GM13977 (cell line): ENCODE data around the gene MAPK1IP1L.
"Not testable (repeated sequence)": the region's sequence is repeated elsewhere in the genome, so short reads cannot be mapped to it uniquely, and the experiment has no call there.

Experiments used
- DNase-seq: peaks from one replicate; pipeline ENCODE4 v3.0.0; 2012; ENCODE audit warnings: low spot score
- CTCF ChIP-seq: IDR thresholded peaks from 2 replicates; pipeline ENCODE4 v1.5.1; 2012; ENCODE audit warnings: mild to moderate bottlenecking, control low read depth; ENCODE audit not compliant: insufficient read depth; ENCODE audit errors: extremely low read depth, missing control alignments
- in situ Hi-C: fragments of 300-500 bp; cut with MboI; formaldehyde crosslinking; loops from one replicate; pipeline ENCODE4 v1.12.0; 2022; ENCODE audit warnings: low sequenced_read_pairs, low pct_unique_long_range_greater_than_20kb, mixed read lengths, inconsistent platforms; ENCODE audit not compliant: unreplicated experiment

Gene MAPK1IP1L

DNA sequence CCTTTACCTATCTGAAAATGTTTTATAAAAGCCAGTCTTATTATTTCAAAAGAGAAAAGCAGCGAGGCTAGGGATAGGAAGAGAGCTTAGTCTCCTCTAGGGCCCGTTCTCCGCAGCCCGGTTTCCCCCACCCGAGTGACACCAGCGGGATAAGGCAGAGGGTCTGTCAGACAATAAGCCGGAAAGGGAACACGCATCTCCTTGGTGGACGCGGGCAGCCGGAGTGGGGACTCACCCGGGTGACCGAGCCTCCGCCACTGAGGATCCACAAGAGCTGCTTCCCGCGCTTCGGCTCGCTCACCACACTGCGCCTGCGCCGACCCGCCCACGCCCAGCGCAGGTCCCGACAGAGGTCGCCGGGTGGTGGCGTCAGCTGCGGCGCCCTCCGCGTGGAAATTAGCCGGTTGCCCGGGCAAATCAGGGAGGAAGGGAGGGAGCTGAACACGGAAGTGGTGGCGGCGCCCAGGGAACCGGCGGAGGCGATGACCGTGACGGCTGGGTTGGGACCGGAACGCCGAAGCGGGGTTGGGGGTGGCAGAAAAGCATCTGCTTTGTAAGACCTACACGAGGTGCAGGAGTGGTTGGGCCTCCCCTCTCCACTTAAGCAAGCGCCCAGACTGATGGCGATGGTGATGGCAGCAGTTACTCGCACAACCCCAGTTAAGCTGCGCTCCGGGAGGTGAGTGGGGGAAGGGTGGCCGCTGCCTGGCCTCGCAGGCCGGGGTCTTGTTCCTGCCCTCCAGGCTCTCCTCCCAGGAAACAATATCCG lies 24.5 kb upstream of the MAPK1IP1L start, which contains the start of the genes SOCS4 and WDHD1:
Gene SOCS4 (plus strand): TSS at position 444 of the 769 bp plus-strand sequence. CDS start 15,806 bp downstream, outside the sequence.
Gene WDHD1 (minus strand): TSS at position 307 of the 769 bp plus-strand sequence. CDS start 312 bp downstream, outside the sequence.
- in situ Hi-C loops: no loop called here
- peak; percentile 92 for DNase-seq
- peak; percentile 14 for TF ChIP-seq CTCF

DNA sequence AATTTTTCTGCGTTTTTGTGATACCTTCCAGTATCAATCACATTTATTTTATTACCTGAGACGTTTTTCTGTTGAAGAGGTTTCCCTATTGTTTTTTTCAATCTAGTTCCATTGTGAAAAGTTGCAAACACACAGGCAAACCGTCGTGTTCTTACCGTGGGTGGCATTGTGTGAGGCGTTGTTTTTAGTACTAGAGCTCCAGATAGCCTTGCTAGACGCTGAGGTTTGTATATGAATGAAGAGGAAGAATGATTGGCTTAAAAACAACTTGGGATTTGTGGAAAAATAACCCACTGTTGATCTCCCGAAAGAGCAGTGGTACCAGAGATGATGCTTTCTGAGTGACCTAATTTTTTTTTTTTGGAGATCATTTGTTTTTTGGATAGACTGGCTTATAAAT lies 23.4 kb upstream of the MAPK1IP1L start:
- in situ Hi-C loops: no loop called here
- DNase-seq: no peak
- no peak for TF ChIP-seq CTCF

GRCh38 chr14:55028476-55028875 lies 23.0 kb upstream of the MAPK1IP1L start:
- no peak for TF ChIP-seq CTCF
- in situ Hi-C loops: no loop called here
- no peak for DNase-seq

DNA sequence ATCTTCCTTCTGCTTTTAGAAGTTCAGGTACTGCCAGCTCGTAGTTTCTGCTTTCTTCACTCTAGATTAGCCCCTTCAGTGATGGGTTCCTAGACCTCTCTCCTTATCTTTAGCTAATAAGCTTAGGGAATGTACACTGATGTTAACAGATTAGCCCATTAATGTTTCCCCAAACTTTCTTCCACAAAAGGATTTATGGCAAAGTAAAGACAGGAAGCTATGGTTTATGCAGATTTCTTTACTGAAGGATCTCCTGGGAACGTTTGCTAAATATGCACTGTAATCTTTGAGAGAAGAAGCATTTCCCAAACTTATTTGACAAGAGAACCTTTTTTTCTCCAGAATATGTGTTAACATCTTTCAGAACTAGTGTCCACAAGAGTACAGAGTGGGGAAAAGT lies 20.3 kb upstream of the MAPK1IP1L start:
- DNase-seq: no peak
- in situ Hi-C loops: no loop called here
- TF ChIP-seq CTCF: no peak

GRCh38 chr14:55037995-55038394 lies 13.5 kb upstream of the MAPK1IP1L start:
- DNase-seq, in situ Hi-C loops: not testable (repeated sequence)

DNA sequence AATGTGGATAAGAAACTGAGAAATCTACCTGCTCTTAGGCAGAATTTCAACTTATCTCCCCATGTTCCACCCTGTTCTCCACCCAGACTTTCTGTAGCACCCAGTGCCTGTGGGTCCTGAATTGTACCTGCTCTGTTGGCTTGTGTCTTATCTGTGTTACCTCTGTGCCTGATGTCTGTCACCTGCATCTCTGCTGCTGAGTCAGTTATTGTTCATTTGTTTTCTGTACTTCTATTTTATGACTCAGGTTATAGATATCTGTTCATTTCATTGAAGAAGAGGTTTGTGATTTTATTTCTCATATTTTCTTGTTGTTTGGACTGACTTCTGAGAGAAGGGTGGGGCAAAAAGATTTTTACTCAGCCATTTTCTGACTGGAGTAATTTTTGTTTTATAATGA lies 12.7 kb upstream of the MAPK1IP1L start:
- no peak for TF ChIP-seq CTCF
- no peak for DNase-seq
- in situ Hi-C loops: no loop called here

DNA sequence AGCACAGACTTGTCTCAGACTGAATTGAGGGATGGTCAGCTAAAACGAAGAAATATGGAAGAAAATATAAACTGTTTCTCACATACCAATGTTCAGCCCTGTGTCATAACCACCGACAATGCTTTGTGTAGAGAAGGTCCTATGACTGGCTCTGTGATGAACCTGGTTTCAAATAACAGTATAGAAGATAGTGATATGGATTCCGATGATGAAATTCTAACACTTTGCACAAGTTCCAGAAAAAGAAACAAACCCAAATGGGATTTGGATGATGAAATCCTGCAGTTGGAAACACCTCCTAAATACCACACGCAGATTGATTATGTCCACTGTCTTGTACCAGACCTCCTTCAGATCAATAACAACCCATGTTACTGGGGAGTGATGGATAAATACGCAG lies 7.9 kb upstream of the MAPK1IP1L start:
- in situ Hi-C loops: no loop called here
- DNase-seq: no peak
- no peak for TF ChIP-seq CTCF
